Glutamatergic neuron (in vitro differentiated cells): ENCODE results near the gene ENPP7. TPM values are rescaled to one million over a fixed set of nuclear protein-coding genes. Genes with fewer than 3 reads are reported as not detected.

Source experiments
- DNase-seq: peaks from one replicate; pipeline ENCODE4 v3.0.0; 2022
- H3K27ac Mint-ChIP-seq: one replicate; pipeline ENCODE4 v1.8.0; 2020; ENCODE audit warnings: mild to moderate bottlenecking, mixed read lengths, inconsistent platforms; ENCODE audit not compliant: unreplicated experiment
- H3K27me3 Mint-ChIP-seq: one replicate; pipeline ENCODE4 v1.8.0; 2020; ENCODE audit warnings: mild to moderate bottlenecking, moderate library complexity, mixed read lengths, inconsistent platforms; ENCODE audit not compliant: unreplicated experiment
- H3K36me3 Mint-ChIP-seq: one replicate; pipeline ENCODE4 v1.8.0; 2020; ENCODE audit warnings: mild to moderate bottlenecking, mixed read lengths, inconsistent platforms; ENCODE audit not compliant: unreplicated experiment
- H3K4me1 Mint-ChIP-seq: one replicate; pipeline ENCODE4 v1.8.0; 2020; ENCODE audit warnings: mild to moderate bottlenecking, low read depth, mixed read lengths, inconsistent platforms; ENCODE audit not compliant: unreplicated experiment
- H3K4me3 Mint-ChIP-seq: one replicate; pipeline ENCODE4 v1.8.0; 2020; ENCODE audit warnings: mild to moderate bottlenecking, mixed read lengths, inconsistent platforms; ENCODE audit not compliant: unreplicated experiment
- H3K9me3 Mint-ChIP-seq: one replicate; pipeline ENCODE4 v1.8.0; 2020; ENCODE audit warnings: mild to moderate bottlenecking, moderate library complexity, mixed read lengths, inconsistent platforms; ENCODE audit not compliant: unreplicated experiment
- CTCF ChIP-seq: fragments of 200-600 bp; sonication (generic); IDR thresholded peaks from one replicate; pipeline ENCODE4 v1.5.0; 2021; ENCODE audit not compliant: partially characterized antibody, unreplicated experiment
- total RNA-seq: library from RNA; stranded (reverse); fragmentation: NEBNext Ultra II Directional; extraction: Animal tissue kit (Norgen Biotek cat#: 25700); gene quantifications from one replicate; pipeline ENCODE4 v1.2.1, GENCODE V29; 2021; ENCODE audit not compliant: unreplicated experiment

ENPP7 gene
- total RNA-seq, 1 donor from 2014 or later = not detected

GRCh38 chr17:79748295-79749099 lies 17.8 kb downstream of the ENPP7 start:
- H3K4me3 Mint-ChIP-seq = peak overlapping the region; percentile 76
- DNase-seq = no peak
- H3K36me3 Mint-ChIP-seq = no peaks in the 10 kb centered on the region
- peaks cover 9% of the 10 kb centered on the region for H3K4me1 Mint-ChIP-seq
- TF ChIP-seq CTCF = no peak
- peaks cover 16% of the 10 kb centered on the region for H3K27me3 Mint-ChIP-seq
- H3K9me3 Mint-ChIP-seq = peaks cover 2% of the 10 kb centered on the region
- H3K27ac Mint-ChIP-seq = no peak overlapping the region

- Mint-ChIP-seq H3K9me3 (peaks cover 2% of the 10 kb centered on the region), H3K27me3 (peaks cover 16% of the 10 kb centered on the region), H3K27ac (no peak overlapping the region), H3K4me1 (peaks cover 9% of the 10 kb centered on the region), H3K36me3 (no peaks in the 10 kb centered on the region), H3K4me3 (no peak overlapping the region)
- DNase-seq = no peak
- no peak for TF ChIP-seq CTCF
These were observed 18.5 kb downstream of the ENPP7 start for GRCh38 chr17:79749156-79749815.

- Mint-ChIP-seq H3K36me3 (no peaks in the 10 kb centered on the region), H3K4me1 (peaks cover 9% of the 10 kb centered on the region), H3K27me3 (peaks cover 16% of the 10 kb centered on the region), H3K9me3 (peaks cover 2% of the 10 kb centered on the region), H3K4me3 (no peak overlapping the region), H3K27ac (no peak overlapping the region)
- DNase-seq = no peak
- TF ChIP-seq CTCF = no peak
These were observed 19.2 kb downstream of the ENPP7 start for GRCh38 chr17:79749958-79750357.

GRCh38 chr17:79750650-79751545 lies 20.2 kb downstream of the ENPP7 start:
- Mint-ChIP-seq H3K9me3 (no peaks in the 10 kb centered on the region), H3K27me3 (peaks cover 12% of the 10 kb centered on the region), H3K4me3 (no peak overlapping the region), H3K27ac (no peak overlapping the region), H3K36me3 (no peaks in the 10 kb centered on the region), H3K4me1 (peaks cover 9% of the 10 kb centered on the region)
- DNase-seq = no peak
- TF ChIP-seq CTCF = no peak
